ENCODE measurements around the gene TMUB2.

DNA sequence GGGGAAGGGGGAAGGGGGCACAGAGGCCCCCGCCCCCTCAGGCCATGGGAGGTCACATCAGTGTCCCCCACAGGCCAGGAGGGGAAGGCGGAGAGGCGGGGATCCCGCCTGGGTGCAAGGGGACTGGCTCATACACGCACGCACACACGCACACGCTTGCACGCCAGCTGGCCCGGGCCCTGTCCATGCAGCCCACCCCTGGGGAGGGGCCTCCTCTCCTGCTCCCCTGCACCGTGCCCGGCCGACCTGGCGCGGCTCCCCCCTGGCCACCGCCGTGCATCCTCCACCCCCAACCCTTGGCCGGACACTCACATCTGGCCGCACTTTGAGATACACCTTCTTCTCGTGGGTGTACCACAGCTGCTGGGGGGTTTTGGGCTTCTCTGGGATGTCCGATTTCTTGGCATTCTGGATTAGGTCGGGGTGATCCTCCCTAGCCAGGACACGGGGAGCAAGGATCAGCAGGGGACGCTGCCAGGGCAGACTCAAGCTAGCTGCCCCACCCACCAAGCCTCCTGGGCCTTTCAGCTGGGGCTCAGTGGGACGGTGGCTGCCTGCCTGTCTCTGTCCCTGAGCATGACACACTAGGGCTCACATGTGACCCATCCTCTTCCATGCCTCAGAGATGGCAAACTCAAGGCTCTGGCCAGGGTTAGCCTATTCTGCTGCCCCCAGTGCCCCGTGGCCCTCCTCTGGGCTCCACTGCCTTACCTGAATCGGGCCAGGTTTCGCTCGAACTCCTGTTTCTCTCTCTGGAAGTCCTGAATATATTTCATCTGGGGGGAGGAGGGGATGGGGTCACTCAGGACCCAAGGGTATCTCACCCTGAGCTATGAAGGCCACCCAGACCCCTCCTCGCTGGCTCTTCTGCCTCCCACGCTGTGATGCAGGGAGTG, 26.0 kb downstream of the TMUB2 start:
- TF ChIP-seq, protein P1, sequence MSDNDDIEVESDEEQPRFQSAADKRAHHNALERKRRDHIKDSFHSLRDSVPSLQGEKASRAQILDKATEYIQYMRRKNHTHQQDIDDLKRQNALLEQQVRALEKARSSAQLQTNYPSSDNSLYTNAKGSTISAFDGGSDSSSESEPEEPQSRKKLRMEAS (IDR thresholded peaks at IDR 0.05), result no peak
- TF ChIP-seq, protein P2, sequence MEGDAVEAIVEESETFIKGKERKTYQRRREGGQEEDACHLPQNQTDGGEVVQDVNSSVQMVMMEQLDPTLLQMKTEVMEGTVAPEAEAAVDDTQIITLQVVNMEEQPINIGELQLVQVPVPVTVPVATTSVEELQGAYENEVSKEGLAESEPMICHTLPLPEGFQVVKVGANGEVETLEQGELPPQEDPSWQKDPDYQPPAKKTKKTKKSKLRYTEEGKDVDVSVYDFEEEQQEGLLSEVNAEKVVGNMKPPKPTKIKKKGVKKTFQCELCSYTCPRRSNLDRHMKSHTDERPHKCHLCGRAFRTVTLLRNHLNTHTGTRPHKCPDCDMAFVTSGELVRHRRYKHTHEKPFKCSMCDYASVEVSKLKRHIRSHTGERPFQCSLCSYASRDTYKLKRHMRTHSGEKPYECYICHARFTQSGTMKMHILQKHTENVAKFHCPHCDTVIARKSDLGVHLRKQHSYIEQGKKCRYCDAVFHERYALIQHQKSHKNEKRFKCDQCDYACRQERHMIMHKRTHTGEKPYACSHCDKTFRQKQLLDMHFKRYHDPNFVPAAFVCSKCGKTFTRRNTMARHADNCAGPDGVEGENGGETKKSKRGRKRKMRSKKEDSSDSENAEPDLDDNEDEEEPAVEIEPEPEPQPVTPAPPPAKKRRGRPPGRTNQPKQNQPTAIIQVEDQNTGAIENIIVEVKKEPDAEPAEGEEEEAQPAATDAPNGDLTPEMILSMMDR (IDR thresholded peaks at IDR 0.05; ENCODE audit: low read depth, low read length, missing input control), result no peak
- TF ChIP-seq EGR1 (IDR thresholded peaks at IDR 0.05; ENCODE audit: low read depth in 2 of 2) (no peak), REST (IDR thresholded peaks at IDR 0.05) (no peak), TAF1 (conservative IDR thresholded peaks at IDR 0.05) (no peak), RAD21 (IDR thresholded peaks at IDR 0.05) (no peak), FOXA1 (IDR thresholded peaks at IDR 0.05) (no peak)

Measured in liver (tissue), 3 donors.